Spinal cord (tissue), 10 donors: ENCODE measurements around the gene MARCHF10. TPM values are rescaled to one million over a fixed set of nuclear protein-coding genes. Genes with fewer than 3 reads are reported as not detected.
A peak's percentile ranks its signal among the peaks of the same experiment; 100 is the strongest.

ENCODE experiments used
- DNase-seq, 6 donors: peaks; one replicate each; pipeline versions ENCODE4 v3.0.0 to v3.0.0-alpha.2; 2013 to 2015; ENCODE audit warnings: low spot score in 6 of 6, low read depth in 4 of 6
- H3K27ac ChIP-seq: one replicate; pipeline ENCODE4 v1.5.1; 2013; ENCODE audit warnings: low read depth, low read length, control low read depth
- H3K27me3 ChIP-seq: one replicate; pipeline ENCODE4 v1.6.1; 2013; ENCODE audit warnings: low read length; ENCODE audit not compliant: control insufficient read depth, insufficient read depth
- H3K36me3 ChIP-seq: one replicate; pipeline ENCODE4 v1.6.1; 2013; ENCODE audit warnings: low read length; ENCODE audit not compliant: control insufficient read depth, insufficient read depth
- H3K4me1 ChIP-seq: one replicate; pipeline ENCODE4 v1.6.1; 2013; ENCODE audit warnings: low read length; ENCODE audit not compliant: control insufficient read depth, insufficient read depth
- H3K4me3 ChIP-seq: one replicate; pipeline ENCODE4 v1.5.1; 2013; ENCODE audit warnings: low read depth, low read length, control low read depth
- H3K9me3 ChIP-seq: one replicate; pipeline ENCODE4 v1.6.1; 2013; ENCODE audit warnings: low read length; ENCODE audit not compliant: control insufficient read depth, insufficient read depth
- WGBS: methylation state at CpG from one replicate; pipeline ENCODE4 v1.1.5; 2013; ENCODE audit warnings: missing lambda C conversion rate; ENCODE audit not compliant: insufficient coverage; 5-methylcytosine and 5-hydroxymethylcytosine counted together
- polyA plus RNA-seq, 2 donors: library from polyadenylated mRNA; unstranded; fragments of 120-200 nt; gene quantifications; one replicate each; pipeline ENCODE4 v1.2.1, GENCODE V29; 2013; ENCODE audit not compliant: insufficient read length in 2 of 2
- total RNA-seq, 2 donors: library from RNA; depleted of rRNA in 1 of 2; stranded (reverse); fragments of 120-200 nt in 1 of 2; fragments of >200 nt in 1 of 2; gene quantifications; one replicate each; pipeline versions ENCODE4 v1.2.3 to v1.2.4, GENCODE V29; 2013 to 2014
- donor health status: healthy.

Gene MARCHF10
- total and polyA plus RNA-seq, 4 donors = 0.59 to 3.6 (median 2.6) TPM

DNA sequence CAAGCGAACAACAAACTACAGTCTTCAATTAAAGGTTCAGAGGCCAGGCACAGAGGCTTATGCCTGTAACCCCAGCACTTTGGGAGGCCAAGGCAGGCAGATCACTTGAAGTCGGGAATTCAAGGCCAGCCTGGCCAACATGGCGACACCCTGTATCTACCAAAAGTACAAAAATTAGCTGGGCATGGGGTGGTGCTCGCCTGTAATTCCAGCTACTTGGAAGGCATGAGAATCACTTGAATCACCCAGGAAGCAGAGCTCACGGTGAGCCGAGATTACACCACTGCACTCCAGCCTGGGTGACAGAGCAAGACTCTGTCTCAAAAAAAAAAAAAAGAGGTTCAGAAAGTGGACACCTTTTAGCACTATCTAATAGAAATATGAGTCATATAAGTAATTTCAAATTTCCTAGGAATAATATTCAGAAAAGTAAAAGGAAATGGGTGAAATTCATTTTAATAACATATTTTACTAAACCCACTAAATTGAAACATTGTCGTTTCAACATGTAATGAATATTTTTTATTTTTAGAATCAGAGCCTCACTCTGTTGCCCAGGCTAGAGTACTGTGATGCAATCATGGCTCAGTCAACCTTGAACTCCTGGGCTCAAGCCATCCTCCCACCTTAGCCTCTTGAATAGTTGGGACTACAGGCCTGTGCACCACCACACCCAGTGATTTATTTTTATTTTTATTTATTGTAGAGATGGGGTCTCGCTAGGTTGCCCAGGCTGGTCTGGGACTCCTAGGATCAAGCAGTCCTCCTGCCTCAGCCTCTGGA lies 15.2 kb upstream of the MARCHF10 start:
- DNase-seq = no peak
- 64% methylated on average over 3 of the region's 8 CpGs for WGBS
- peaks cover 24% of the 10 kb centered on the region for H3K4me1 ChIP-seq

DNA sequence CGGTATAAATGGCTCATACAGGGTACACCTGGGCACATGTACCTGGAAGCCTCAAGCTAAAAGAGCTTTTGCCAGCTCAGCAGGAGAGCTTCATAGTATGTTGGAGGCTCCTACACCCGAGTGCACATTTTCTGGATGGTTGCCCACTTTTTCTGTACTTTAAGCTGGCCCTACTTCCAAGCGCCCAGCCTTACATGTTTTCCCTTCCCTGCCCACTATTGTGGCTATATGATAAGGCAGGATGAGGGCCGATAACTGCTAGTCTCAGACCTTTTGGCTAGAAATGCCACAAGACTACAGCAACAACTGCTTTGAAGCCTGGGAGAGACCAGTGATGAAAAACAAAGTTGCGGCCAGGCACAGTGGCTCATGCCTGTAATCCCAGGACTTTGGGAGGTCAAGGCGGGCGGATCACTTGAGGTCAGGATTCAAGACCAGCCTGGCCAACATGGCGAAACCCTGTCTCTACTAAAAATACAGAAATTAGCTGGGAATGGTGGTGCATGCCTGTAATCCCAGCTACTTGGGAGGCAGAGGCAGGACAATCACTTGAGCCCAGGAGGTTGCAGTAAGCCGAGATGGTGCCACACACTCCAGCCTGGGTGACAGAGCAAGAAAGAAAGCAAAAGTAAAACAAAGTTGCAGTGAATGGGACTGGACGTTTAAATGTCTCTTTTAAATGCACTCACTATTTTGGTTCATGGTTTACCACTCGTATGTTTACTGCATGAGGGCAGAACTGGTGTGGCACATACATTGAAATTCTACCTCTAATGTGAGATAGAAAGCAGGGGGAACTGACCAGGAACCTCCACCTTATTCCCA lies 14.2 kb upstream of the MARCHF10 start:
- Histone ChIP-seq H3K27ac (no peak overlapping the region), H3K4me3 (no peak overlapping the region), H3K36me3 (no peaks in the 10 kb centered on the region), H3K4me1 (peaks cover 24% of the 10 kb centered on the region), H3K27me3 (no peaks in the 10 kb centered on the region), H3K9me3 (no peaks in the 10 kb centered on the region)
- 75% methylated on average over 6 of the region's 11 CpGs for WGBS
- DNase-seq = no peak

More for the DNA sequence above, 15.2 kb upstream of the MARCHF10 start:
- no peak overlapping the region for H3K27ac ChIP-seq
- H3K4me3 ChIP-seq = no peak overlapping the region
- no peaks in the 10 kb centered on the region for H3K9me3 ChIP-seq
- no peaks in the 10 kb centered on the region for H3K27me3 ChIP-seq
- no peaks in the 10 kb centered on the region for H3K36me3 ChIP-seq

DNA sequence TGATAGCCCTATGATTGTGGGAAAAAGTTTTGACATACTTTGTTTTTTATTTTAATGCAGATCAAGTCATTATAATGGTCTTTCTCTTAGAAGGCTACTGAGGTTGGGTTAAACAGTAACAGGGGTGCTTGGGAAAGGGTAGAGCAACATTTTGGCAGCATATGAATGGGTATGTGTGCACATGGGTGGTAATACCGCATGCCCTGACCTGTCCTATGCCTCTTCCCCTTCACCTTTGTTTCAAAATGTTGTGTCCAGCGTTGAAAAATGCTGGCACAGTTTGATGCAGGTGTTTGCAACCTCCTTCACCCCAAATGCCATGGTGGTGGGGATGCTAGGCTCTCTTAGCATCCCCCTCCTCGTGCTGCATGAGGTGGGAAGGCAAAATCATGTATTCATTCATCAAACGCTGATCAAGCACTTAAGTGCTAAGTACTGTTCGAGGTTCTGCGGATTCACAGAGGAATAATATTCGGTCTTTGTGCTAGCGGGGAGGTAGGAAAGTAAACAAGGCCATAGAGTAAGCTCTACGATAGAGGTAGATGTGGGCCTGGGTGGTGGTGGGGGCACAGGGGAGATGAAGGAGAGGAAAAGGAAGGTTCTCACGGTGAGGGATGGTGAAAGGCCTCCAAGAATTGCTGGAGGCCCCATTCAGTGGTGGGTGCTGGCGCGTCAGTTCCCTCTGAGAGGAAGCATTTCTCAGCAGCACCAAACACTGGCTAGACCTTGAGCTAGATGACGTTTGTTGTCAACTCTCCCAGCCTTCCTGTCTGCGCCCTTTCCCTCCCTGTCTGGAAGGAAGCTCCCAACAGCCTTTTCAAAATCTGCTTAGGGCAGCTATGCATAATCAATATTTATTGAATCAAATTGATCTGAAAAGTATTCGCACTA lies 13.3 kb upstream of the MARCHF10 start:
- no peak for DNase-seq
- Histone ChIP-seq H3K27ac (no peak overlapping the region), H3K4me1 (peaks cover 24% of the 10 kb centered on the region), H3K9me3 (no peaks in the 10 kb centered on the region), H3K4me3 (no peak overlapping the region), H3K27me3 (no peaks in the 10 kb centered on the region), H3K36me3 (no peaks in the 10 kb centered on the region)
- 88% methylated on average over 11 of the region's 15 CpGs for WGBS

DNA sequence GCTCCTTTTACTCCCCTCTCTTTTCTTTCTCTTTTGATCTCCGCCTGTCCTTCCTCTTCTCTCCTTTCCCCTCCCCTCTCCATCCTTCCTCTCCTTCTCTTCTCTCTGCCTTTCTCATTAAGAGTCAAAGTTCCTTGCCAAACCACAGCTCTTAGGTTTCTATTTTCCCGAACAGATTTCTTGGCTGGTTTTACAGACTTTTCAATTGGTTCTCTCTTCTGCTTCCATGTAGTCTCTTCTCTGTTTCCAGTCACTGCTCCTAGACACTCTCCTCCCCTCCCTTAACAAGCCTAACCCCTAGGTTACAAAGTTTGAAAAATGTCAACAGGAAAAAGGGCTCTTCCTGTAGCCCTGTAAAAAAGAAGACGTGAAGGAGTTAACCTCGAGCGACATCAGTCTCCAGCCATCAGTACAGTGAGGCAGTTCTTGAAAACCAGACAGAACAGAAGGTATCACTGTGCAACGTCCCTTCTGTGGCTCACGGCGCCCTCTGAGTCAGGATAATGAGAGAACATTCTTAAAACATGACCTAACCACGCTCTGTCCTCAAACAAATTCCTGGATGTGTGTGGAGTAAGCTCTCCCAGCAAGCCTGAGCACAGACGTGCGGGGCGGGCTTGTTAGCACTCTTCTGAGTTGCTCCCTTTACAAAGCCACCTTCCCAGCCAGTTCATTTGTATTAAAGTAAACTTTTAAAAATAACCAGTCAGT lies 11.6 kb upstream of the MARCHF10 start:
- Histone ChIP-seq H3K9me3 (no peaks in the 10 kb centered on the region), H3K4me1 (peaks cover 24% of the 10 kb centered on the region), H3K36me3 (no peaks in the 10 kb centered on the region), H3K27ac (peak overlapping the region; percentile 70), H3K4me3 (no peak overlapping the region), H3K27me3 (no peaks in the 10 kb centered on the region)
- 21% methylated on average over 5 of the region's 12 CpGs for WGBS
- peak in 4 of 6 donors; percentile 28 to 81 (median 54) for DNase-seq

DNA sequence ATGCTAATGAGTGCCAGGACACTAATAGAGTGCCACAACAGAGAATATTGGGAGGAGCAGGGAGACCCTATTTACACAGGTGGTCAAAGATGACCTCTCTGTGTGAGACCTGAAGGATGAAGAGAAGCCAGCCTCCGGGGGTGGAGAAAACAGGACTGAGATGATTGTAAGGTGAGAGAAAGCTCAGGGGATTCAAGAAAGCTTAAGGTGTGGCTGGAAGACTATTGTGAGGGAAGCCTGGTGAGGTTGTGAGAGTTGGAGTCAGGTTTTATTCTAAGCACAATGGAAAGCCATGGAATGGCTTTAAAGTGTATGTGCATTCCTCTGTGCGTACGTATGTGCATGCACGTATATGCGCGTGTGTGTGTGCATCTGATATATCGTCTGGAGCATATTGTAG lies 10.4 kb upstream of the MARCHF10 start:
- Histone ChIP-seq H3K27me3 (no peaks in the 10 kb centered on the region), H3K27ac (no peak overlapping the region), H3K4me3 (no peak overlapping the region), H3K4me1 (peaks cover 24% of the 10 kb centered on the region), H3K36me3 (no peaks in the 10 kb centered on the region), H3K9me3 (peaks cover 2% of the 10 kb centered on the region)
- 92% methylated on average over 3 of the region's 7 CpGs for WGBS
- DNase-seq = no peak

DNA sequence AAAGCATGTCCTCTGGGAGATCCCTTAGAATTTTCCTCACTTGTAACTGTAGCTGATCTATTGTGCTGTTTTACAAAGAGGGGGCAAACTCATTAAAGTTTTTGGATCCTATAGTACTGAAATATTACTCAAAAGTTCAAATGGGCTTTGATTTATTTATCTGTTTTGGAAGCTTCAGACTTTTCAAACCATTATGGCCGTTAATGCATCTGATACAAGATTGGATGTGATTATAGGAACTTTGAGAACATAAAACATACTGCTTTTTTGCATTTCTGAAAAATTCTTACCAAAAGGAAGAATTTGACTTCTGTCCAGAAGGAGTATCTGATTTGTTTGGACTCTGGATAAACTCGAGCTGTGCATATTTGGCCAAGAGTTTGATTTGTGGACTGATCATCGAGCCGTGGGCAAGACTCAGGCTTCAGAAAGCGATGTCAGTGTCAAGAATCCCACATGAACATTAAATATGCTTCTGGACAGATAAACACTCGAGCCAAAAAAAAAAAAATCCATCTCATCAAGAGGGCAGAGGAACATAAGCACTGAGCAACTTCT lies 8.2 kb upstream of the MARCHF10 start:
- Histone ChIP-seq H3K4me1 (peaks cover 14% of the 10 kb centered on the region), H3K4me3 (no peak overlapping the region), H3K36me3 (no peaks in the 10 kb centered on the region), H3K27ac (no peak overlapping the region), H3K27me3 (no peaks in the 10 kb centered on the region), H3K9me3 (peaks cover 2% of the 10 kb centered on the region)
- DNase-seq = no peak
- 84% methylated on average over 4 of the region's 6 CpGs for WGBS

DNA sequence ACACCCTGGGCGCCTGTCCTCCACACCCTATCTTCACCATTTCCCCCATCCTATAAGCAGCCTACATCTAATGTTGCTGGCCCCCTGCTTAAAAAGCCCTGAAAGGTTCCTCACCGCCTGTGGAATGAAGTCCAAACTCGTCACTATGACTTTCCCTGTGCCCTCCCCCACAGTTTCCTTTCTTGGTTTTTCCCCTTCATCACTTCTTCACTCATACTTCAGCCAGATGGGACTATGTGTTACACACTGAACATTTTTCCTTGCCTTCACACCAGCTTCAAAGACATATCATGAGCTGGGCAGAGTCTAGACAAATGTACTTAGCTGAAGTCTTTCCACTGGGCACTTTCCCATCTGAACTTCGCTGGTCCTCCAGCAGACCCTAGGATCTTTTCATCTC lies 1.5 kb upstream of the MARCHF10 start:
- Histone ChIP-seq H3K27me3 (peaks cover 2% of the 10 kb centered on the region), H3K4me1 (peaks cover 6% of the 10 kb centered on the region), H3K27ac (no peak overlapping the region), H3K9me3 (peaks cover 2% of the 10 kb centered on the region), H3K36me3 (no peaks in the 10 kb centered on the region), H3K4me3 (no peak overlapping the region)
- WGBS = 97% methylated on average over 3 of the region's 4 CpGs
- no peak for DNase-seq

DNA sequence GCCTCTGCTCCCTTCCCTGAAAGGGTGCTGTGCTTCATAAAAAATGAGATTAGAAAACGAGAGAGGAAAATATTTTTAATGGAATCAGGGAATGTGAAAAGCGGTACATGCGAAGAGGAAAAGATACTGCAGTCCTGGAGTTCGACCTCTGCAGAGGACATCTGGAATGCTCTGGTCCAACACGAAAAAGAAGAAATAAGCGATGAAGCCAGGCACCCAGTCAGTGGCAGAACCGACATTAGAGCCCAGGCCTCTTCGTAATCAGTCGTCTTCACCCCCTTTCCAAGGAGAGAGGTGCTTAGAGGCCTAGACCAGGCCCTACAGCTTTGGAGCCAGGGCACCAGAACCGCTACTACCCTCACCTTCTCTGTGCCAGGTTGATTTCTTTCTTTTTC lies 459 bp upstream of the MARCHF10 start:
- Histone ChIP-seq H3K9me3 (no peaks in the 10 kb centered on the region), H3K36me3 (no peaks in the 10 kb centered on the region), H3K27ac (peak overlapping the region; percentile 29), H3K27me3 (peaks cover 2% of the 10 kb centered on the region), H3K4me1 (peaks cover 6% of the 10 kb centered on the region), H3K4me3 (no peak overlapping the region)
- WGBS = 58% methylated on average over 10 of the region's 10 CpGs
- no peak for DNase-seq
